ENCODE data around the gene S100A3.

- TF ChIP-seq CTCF (IDR thresholded peaks at IDR 0.05), result no peak
- TF ChIP-seq ELK1 (IDR thresholded peaks at IDR 0.05; ENCODE audit: low read depth, low read length), result no peak
- TF ChIP-seq EHF (CRISPR knock-in tag; IDR thresholded peaks at IDR 0.05), result no peak
- TF ChIP-seq EP300 (IDR thresholded peaks at IDR 0.05), result no peak
- no peak for TF ChIP-seq NR3C1 (IDR thresholded peaks at IDR 0.05)
- no peak for TF ChIP-seq CHD2 (IDR thresholded peaks at IDR 0.05; ENCODE audit: low read length, partially characterized antibody)
- no peak for TF ChIP-seq CHD4 (IDR thresholded peaks at IDR 0.05; ENCODE audit: borderline replicate concordance)
- no peak for TF ChIP-seq JUNB (IDR thresholded peaks at IDR 0.05)
- TF ChIP-seq POLR2AphosphoS2 (conservative IDR thresholded peaks at IDR 0.05; ENCODE audit: low read length), result no peak
Observed at GRCh38 chr1:153534226-153534924, 14.7 kb downstream of the S100A3 start.

Data from A549 (cell line).